Measurements from ENCODE around the gene GLB1L2. TPM values are rescaled to one million over a fixed set of nuclear protein-coding genes. Genes with fewer than 3 reads are reported as not detected.

The GLB1L2 gene
- polyA plus RNA-seq, 1 experiment = 0.18 TPM

DNA sequence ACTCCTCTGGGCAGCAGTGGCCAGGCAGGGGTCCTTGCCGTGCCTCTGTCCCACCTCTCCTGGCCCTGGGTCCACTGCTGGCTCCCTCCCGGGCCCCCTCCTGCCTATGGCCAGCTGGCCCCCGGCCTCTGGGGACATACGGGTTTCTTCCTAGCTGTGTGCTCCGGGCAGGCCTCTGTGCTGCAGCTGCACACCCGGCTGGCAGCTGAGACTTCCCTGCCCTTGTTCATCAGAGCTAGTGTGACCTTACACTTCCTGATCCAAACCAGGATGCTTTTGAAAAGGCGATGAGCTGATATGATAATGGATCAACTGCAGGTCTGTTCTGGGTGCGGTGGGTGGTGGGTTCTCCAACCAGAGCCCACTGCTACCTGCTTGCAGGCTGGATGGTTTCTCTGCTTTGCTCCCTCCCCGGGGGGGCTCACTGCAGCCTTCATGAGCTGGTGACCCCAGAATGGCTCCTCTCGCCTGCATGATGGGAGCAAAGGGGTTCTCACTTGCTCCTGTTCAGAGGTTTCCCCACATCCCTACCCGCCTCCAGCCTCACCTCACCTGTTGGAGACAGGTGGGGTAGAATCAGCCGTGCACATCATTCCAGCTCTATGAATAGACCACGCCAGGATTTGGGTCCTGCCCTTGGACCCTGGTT is 67.0 kb downstream of the GLB1L2 start:
- Histone ChIP-seq H3K27me3 (ENCODE audit: control insufficient read depth, insufficient read depth, low read length) (no peaks in the 10 kb centered on the region), H3K4me3 (ENCODE audit: low read depth, low read length) (no peak overlapping the region), H3K36me3 (ENCODE audit: control insufficient read depth, insufficient read depth, low read length) (no peaks in the 10 kb centered on the region)
- POLR2A ChIA-PET = no interaction called here
- CTCF ChIA-PET = no interaction called here
- DNase-seq (ENCODE audit: low read depth) = no peak
- TF ChIP-seq, protein P1, sequence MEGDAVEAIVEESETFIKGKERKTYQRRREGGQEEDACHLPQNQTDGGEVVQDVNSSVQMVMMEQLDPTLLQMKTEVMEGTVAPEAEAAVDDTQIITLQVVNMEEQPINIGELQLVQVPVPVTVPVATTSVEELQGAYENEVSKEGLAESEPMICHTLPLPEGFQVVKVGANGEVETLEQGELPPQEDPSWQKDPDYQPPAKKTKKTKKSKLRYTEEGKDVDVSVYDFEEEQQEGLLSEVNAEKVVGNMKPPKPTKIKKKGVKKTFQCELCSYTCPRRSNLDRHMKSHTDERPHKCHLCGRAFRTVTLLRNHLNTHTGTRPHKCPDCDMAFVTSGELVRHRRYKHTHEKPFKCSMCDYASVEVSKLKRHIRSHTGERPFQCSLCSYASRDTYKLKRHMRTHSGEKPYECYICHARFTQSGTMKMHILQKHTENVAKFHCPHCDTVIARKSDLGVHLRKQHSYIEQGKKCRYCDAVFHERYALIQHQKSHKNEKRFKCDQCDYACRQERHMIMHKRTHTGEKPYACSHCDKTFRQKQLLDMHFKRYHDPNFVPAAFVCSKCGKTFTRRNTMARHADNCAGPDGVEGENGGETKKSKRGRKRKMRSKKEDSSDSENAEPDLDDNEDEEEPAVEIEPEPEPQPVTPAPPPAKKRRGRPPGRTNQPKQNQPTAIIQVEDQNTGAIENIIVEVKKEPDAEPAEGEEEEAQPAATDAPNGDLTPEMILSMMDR (IDR thresholded peaks at IDR 0.05; ENCODE audit: insufficient read depth, low read depth, low read length) = no peak

DNA sequence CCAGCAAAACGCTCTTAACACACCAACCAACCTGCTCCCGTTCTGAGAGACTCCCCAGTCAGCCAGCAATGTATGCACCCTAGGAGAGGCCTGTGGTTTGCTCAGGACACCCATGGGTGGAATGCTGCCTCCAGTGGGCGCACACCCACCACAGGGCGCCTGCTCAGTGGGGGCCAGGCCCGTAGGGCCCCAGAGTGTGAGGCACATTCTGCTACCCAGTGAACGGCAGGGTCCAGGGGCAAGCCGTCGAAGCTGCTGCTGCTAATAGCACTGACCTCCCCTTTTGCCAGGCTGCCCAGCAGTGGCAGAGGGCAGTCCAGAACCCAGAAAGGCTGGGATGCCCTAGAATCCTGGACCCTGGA is 67.5 kb downstream of the GLB1L2 start:
- POLR2A ChIA-PET = no interaction called here
- Histone ChIP-seq H3K4me3 (ENCODE audit: low read depth, low read length) (no peak overlapping the region), H3K27me3 (ENCODE audit: control insufficient read depth, insufficient read depth, low read length) (no peaks in the 10 kb centered on the region), H3K36me3 (ENCODE audit: control insufficient read depth, insufficient read depth, low read length) (no peaks in the 10 kb centered on the region)
- no peak for DNase-seq (ENCODE audit: low read depth)
- CTCF ChIA-PET = no interaction called here
- TF ChIP-seq, protein P1 (IDR thresholded peaks at IDR 0.05; ENCODE audit: insufficient read depth, low read depth, low read length) = no peak

DNA sequence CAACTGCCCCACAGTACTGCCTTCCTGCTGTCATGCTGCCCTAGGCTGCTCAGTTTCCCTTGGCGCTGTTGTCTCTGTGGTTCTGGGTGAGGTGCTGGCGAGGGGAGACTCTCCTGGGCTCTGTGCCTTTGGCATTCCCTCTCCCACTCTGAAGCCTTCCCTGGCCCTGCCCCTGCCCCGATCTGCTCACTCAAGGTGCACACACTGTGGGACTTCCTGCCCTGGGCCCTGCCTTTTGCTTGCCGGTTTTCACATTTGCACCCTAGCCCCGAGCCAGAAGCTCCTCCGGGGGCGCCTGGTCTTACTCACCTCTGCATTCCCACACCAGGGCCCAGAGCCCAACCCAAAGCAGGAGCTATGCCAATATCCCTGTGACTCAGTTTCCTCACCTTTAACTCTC is 68.2 kb downstream of the GLB1L2 start:
- POLR2A ChIA-PET = no interaction called here

DNA sequence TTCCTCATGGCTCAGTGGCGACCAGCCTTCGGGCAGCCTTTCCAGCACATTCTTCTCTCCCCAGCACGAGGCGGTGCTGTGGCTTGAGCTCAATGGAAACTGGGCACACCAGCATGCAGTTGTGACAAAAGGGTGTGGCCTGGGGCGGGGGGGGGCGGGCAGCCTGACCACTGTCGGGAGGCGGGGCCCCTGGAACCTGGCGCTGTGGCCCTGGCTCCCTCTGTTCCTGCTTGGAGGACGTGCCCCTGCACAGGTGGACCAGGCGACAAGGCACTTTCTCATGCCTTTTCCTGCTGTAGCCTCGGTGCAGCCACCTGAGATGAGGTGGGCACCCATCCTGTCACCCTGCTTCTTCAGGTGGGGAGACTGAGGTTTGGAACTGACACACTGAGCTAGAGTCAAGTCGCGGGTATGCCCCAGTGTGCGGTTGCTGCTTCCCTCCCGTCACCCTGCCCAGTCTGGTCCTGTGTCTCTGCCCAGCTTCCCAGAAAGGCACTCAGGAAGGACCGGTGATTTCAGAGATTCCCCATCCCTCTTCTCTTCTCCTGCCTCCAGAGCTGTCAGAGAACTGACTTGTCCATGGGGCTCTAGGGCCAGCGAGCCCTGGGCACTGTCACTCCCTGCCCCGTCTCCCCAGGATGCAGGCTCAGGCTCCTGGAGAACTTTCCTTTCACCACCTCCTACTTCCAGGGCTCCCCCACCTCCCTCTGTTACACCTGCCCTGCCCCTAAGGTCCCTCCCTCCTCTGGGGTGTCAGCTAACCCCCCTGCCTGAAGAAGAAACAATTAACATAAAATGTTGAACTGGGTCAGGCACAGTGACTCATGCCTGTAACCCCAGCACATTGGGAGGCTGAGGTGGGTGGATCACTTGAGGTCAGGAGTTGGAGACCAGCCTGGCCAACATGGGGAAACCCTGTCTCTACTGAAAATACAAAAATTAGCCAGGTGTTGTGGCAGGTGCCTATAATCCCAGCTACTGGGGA is 70.3 kb downstream of the GLB1L2 start:
- no peak for DNase-seq (ENCODE audit: low read depth)
- no peaks in the 10 kb centered on the region for H3K36me3 ChIP-seq (ENCODE audit: control insufficient read depth, insufficient read depth, low read length)
- CTCF ChIA-PET = no interaction called here
- H3K27me3 ChIP-seq (ENCODE audit: control insufficient read depth, insufficient read depth, low read length) = no peaks in the 10 kb centered on the region
- POLR2A ChIA-PET = no interaction called here
- H3K4me3 ChIP-seq (ENCODE audit: low read depth, low read length) = no peak overlapping the region
- TF ChIP-seq, protein P1 (IDR thresholded peaks at IDR 0.05; ENCODE audit: insufficient read depth, low read depth, low read length) = no peak

More for the DNA sequence above, 68.2 kb downstream of the GLB1L2 start:
- Histone ChIP-seq H3K36me3 (ENCODE audit: control insufficient read depth, insufficient read depth, low read length) (no peaks in the 10 kb centered on the region), H3K27me3 (ENCODE audit: control insufficient read depth, insufficient read depth, low read length) (no peaks in the 10 kb centered on the region), H3K4me3 (ENCODE audit: low read depth, low read length) (no peak overlapping the region)
- CTCF ChIA-PET = no interaction called here
- TF ChIP-seq, protein P1 (IDR thresholded peaks at IDR 0.05; ENCODE audit: insufficient read depth, low read depth, low read length) = no peak
- DNase-seq (ENCODE audit: low read depth) = no peak

DNA sequence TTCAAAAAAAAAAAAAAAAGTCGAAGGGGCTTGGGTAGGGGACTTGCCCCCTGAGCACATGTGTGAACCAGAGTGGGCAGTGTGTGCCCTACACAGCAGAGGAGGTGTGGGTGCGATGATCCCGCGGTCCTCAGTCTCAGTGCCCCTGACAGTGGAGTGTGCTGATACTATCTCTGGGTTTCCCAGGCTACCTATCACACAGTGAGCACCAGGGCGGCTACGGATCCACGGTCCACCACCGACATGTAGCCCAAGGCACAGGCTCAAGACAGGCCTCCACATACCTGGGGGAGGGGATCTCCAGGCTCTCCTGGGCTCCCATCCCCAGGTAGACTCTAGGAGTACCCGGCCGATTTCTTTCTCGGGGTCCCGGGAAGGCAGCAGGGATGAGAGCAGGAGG is 71.1 kb downstream of the GLB1L2 start:
- no peak for DNase-seq (ENCODE audit: low read depth)
- H3K36me3 ChIP-seq (ENCODE audit: control insufficient read depth, insufficient read depth, low read length) = no peaks in the 10 kb centered on the region
- POLR2A ChIA-PET = no interaction called here
- CTCF ChIA-PET = no interaction called here
- H3K4me3 ChIP-seq (ENCODE audit: low read depth, low read length) = no peak overlapping the region
- TF ChIP-seq, protein P1 (IDR thresholded peaks at IDR 0.05; ENCODE audit: insufficient read depth, low read depth, low read length) = no peak
- no peaks in the 10 kb centered on the region for H3K27me3 ChIP-seq (ENCODE audit: control insufficient read depth, insufficient read depth, low read length)
